Panc1 (cell line): Measurements from ENCODE around the gene INSC. TPM values are rescaled to one million over a fixed set of nuclear protein-coding genes. Genes with fewer than 3 reads are reported as not detected.
A peak's percentile ranks its signal among the peaks of the same experiment; 100 is the strongest.

Experiments
- ATAC-seq: fragments of 200-7000 bp; cut with Tn5 transposase; 2 replicates; pipeline ENCODE4 v1.9.1; 2020; ENCODE audit warnings: mild to moderate bottlenecking, moderate library complexity
- BruUV-seq: library from RNA; stranded (reverse); fragments of 400-500 nt; replicated peaks from 2 replicates; lab custom pipeline; 2021; lab: Mats Ljungman, UMichigan
- CTCF ChIA-PET: fragments of 300-600 bp; sonication (Branson Sonifier 250); formaldehyde crosslinking; loops from one replicate; lab custom pipeline; 2022; ENCODE audit warnings: antibody characterized with exemption; lab: Charles Lee
- POLR2A ChIA-PET: fragments of 300-600 bp; sonication (Branson Sonifier 250); formaldehyde crosslinking; loops from one replicate; lab custom pipeline; 2022; ENCODE audit warnings: antibody characterized with exemption; lab: Charles Lee
- DNase-seq: peaks from one replicate; pipeline ENCODE4 v3.0.0-alpha.2; 2010; ENCODE audit warnings: low read depth, low spot score
- H3K27ac ChIP-seq: 2 replicates; pipeline ENCODE4 v1.5.1; 2011; ENCODE audit warnings: mild to moderate bottlenecking, low read length, inconsistent platforms
- H3K27me3 ChIP-seq: fragments of 200-500 bp; sonication (Bioruptor generic); 2 replicates; pipeline ENCODE4 v1.6.0; 2014; ENCODE audit warnings: low read length, inconsistent platforms; ENCODE audit not compliant: control insufficient read depth, insufficient read depth
- H3K36me3 ChIP-seq: fragments of 200-500 bp; sonication (Bioruptor generic); 2 replicates; pipeline ENCODE4 v1.5.1; 2014; ENCODE audit warnings: inconsistent platforms, mild to moderate bottlenecking, low read length, moderate library complexity; ENCODE audit not compliant: control insufficient read depth, insufficient read depth
- H3K4me1 ChIP-seq: 2 replicates; pipeline ENCODE4 v1.5.1; 2011; ENCODE audit warnings: inconsistent platforms, mild to moderate bottlenecking, low read length, moderate library complexity; ENCODE audit not compliant: control insufficient read depth, insufficient read depth
- H3K4me3 ChIP-seq, 2 experiments: 2 replicates each; pipeline ENCODE4 v1.5.1; 2011 to 2012; ENCODE audit warnings: low read depth in 2 of 2, low read length in 2 of 2, mild to moderate bottlenecking in 2 of 2, inconsistent platforms in 1 of 2, moderate library complexity in 1 of 2
- H3K9me3 ChIP-seq: fragments of 200-500 bp; sonication (Bioruptor generic); 2 replicates; pipeline ENCODE4 v1.5.1; 2014; ENCODE audit warnings: low read depth, mild to moderate bottlenecking, inconsistent platforms, low read length, moderate library complexity; ENCODE audit not compliant: control insufficient read depth, insufficient read depth
- POLR2AphosphoS5 ChIP-seq: IDR thresholded peaks from 2 replicates; pipeline ENCODE4 v1.6.1; 2012; ENCODE audit warnings: mild to moderate bottlenecking, low read depth, low read length, moderate library complexity
- SIN3A ChIP-seq: IDR thresholded peaks from 2 replicates; pipeline ENCODE4 v1.6.1; 2012; ENCODE audit warnings: low read depth, mild to moderate bottlenecking, low read length, moderate library complexity, borderline replicate concordance; ENCODE audit not compliant: insufficient read depth
- TCF7L2 ChIP-seq: IDR thresholded peaks from 2 replicates; pipeline ENCODE4 v1.6.1; 2011; ENCODE audit warnings: mild to moderate bottlenecking, low read depth, low read length, inconsistent platforms
- in situ Hi-C: cut with HindIII; loops from 2 replicates; pipeline ENCODE4 v1.10.0; 2016; ENCODE audit warnings: low sequenced_read_pairs, low pct_unique_long_range_greater_than_20kb
- intact Hi-C: fragments of 100-400 bp; cut with micrococcal nuclease; formaldehyde crosslinking; loops from one replicate; pipeline ENCODE4 v1.10.0; 2022; ENCODE audit not compliant: unreplicated experiment
- total RNA-seq: library from RNA; stranded (reverse); gene quantifications from one replicate; pipeline ENCODE4 v1.2.1, GENCODE V29; 2021; ENCODE audit not compliant: unreplicated experiment
- TF ChIP-seq, protein P1 (sequence below): fragments of 450-650 bp; IDR thresholded peaks from 2 replicates; pipeline ENCODE4 v1.5.1; 2017; ENCODE audit warnings: mild to moderate bottlenecking
- TF ChIP-seq, protein P2 (sequence below), 2 experiments: IDR thresholded peaks; 2 replicates each; pipeline ENCODE4 v1.6.1; 2011 to 2012; ENCODE audit warnings: low read depth in 2 of 2, control low read depth in 1 of 2, low read length in 1 of 2, mild to moderate bottlenecking in 1 of 2, moderate library complexity in 1 of 2; ENCODE audit not compliant: insufficient read depth in 1 of 2

INSC gene
- total RNA-seq, 1 experiment from 2014 or later: 0.08 TPM

DNA sequence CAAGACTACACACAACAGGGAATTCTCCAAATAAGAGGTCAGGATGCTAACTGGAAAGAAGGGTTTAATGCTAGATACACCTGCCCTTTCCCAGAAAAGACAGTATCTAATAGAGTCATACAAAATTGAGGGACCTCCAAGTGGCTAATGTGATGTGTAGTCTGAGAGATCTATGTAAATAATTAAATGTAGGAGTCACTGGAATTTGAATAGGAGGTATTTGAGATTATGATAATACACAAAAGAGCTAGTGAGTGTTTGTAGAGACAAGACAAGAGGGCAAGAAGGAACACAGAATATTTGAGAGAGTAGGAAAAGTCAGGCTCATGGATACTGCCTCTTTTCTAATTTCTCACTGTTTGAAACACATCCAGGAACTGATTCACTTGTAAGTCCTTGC lies 15.5 kb upstream of the INSC start:
- TF ChIP-seq, protein P1, sequence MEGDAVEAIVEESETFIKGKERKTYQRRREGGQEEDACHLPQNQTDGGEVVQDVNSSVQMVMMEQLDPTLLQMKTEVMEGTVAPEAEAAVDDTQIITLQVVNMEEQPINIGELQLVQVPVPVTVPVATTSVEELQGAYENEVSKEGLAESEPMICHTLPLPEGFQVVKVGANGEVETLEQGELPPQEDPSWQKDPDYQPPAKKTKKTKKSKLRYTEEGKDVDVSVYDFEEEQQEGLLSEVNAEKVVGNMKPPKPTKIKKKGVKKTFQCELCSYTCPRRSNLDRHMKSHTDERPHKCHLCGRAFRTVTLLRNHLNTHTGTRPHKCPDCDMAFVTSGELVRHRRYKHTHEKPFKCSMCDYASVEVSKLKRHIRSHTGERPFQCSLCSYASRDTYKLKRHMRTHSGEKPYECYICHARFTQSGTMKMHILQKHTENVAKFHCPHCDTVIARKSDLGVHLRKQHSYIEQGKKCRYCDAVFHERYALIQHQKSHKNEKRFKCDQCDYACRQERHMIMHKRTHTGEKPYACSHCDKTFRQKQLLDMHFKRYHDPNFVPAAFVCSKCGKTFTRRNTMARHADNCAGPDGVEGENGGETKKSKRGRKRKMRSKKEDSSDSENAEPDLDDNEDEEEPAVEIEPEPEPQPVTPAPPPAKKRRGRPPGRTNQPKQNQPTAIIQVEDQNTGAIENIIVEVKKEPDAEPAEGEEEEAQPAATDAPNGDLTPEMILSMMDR: no peak
- TF ChIP-seq SIN3A (no peak), TCF7L2 (no peak), POLR2AphosphoS5 (no peak)
- TF ChIP-seq, protein P2, sequence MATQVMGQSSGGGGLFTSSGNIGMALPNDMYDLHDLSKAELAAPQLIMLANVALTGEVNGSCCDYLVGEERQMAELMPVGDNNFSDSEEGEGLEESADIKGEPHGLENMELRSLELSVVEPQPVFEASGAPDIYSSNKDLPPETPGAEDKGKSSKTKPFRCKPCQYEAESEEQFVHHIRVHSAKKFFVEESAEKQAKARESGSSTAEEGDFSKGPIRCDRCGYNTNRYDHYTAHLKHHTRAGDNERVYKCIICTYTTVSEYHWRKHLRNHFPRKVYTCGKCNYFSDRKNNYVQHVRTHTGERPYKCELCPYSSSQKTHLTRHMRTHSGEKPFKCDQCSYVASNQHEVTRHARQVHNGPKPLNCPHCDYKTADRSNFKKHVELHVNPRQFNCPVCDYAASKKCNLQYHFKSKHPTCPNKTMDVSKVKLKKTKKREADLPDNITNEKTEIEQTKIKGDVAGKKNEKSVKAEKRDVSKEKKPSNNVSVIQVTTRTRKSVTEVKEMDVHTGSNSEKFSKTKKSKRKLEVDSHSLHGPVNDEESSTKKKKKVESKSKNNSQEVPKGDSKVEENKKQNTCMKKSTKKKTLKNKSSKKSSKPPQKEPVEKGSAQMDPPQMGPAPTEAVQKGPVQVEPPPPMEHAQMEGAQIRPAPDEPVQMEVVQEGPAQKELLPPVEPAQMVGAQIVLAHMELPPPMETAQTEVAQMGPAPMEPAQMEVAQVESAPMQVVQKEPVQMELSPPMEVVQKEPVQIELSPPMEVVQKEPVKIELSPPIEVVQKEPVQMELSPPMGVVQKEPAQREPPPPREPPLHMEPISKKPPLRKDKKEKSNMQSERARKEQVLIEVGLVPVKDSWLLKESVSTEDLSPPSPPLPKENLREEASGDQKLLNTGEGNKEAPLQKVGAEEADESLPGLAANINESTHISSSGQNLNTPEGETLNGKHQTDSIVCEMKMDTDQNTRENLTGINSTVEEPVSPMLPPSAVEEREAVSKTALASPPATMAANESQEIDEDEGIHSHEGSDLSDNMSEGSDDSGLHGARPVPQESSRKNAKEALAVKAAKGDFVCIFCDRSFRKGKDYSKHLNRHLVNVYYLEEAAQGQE (IDR thresholded peaks at IDR 0.05; ENCODE audit: insufficient read depth in 1 of 2, low read depth in 2 of 2, low read length in 1 of 2): no peak
- no peaks in the 10 kb centered on the region for H3K36me3 ChIP-seq
- ATAC-seq: no peak
- BruUV-seq: no TSS peak
- no peak overlapping the region for H3K27ac ChIP-seq
- CTCF ChIA-PET: interaction anchor here (0.6 to 2.2 kb wide), 4 partner anchors 24 to 111 kb away, joined by 3 to 10 read pairs (median 4); no protein-coding TSS in a partner anchor
- DNase-seq: no peak
- H3K9me3 ChIP-seq: no peaks in the 10 kb centered on the region
- no peaks in the 10 kb centered on the region for H3K27me3 ChIP-seq
- in situ Hi-C loops (no loop called here), intact Hi-C loops (no loop called here)
- H3K4me3 ChIP-seq: no peak overlapping the region
- no peaks in the 10 kb centered on the region for H3K4me1 ChIP-seq
- POLR2A ChIA-PET: no interaction called here

DNA sequence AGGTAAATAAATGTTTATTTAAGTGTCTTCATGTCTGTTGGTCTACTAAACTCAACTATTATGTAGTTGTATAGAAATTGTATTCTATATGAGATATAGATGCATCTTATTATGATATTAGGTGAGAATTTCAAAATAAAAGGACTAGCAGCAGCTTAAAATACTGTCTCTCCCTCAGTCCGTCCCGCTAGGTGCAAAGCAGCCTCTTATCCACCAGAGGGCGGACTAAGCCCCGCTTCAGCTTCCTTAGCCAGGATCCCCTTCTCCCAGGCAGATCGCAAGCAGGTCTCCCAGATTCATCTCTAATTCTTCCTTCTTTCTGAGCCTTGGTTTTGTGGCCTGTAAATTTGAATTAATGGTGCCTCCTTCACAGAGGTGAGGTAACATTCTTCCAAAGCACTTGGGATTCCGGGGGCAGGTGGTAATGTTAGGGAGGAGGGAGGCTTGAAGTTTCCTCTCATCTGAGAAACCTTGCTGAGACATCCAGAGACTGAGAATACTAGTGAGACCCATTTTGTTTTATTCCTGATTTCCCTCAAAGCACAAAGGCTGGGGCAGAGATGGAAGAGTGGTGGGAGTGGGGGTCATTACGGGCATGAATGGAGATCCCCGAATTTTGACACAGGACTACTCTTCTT lies 13.5 kb upstream of the INSC start:
- TF ChIP-seq TCF7L2: no peak
- no peak for TF ChIP-seq POLR2AphosphoS5
- TF ChIP-seq, protein P2 (IDR thresholded peaks at IDR 0.05; ENCODE audit: insufficient read depth in 1 of 2, low read depth in 2 of 2, low read length in 1 of 2): no peak
- TF ChIP-seq, protein P1: peak; percentile 90
- TF ChIP-seq SIN3A: no peak
- Histone ChIP-seq H3K36me3 (no peaks in the 10 kb centered on the region), H3K9me3 (no peaks in the 10 kb centered on the region), H3K4me3 (no peak overlapping the region), H3K4me1 (no peaks in the 10 kb centered on the region), H3K27ac (no peak overlapping the region), H3K27me3 (no peaks in the 10 kb centered on the region)
- CTCF ChIA-PET: interaction anchor here (0.5 to 2.2 kb wide), 9 partner anchors 12 to 322 kb away, joined by 3 to 12 read pairs (median 4); no protein-coding TSS in a partner anchor
- BruUV-seq: no TSS peak
- POLR2A ChIA-PET: no interaction called here
- in situ Hi-C loops (no loop called here), intact Hi-C loops (loop anchor here (1.0 kb wide), 1 partner anchor 107 kb away; no protein-coding TSS in a partner anchor)
- ATAC-seq (peak; percentile 95), DNase-seq (peak; percentile 64)
